Retinal pigment epithelial cell (primary cell): ENCODE data around the gene EML4.
"Not testable (repeated sequence)": the region's sequence is repeated elsewhere in the genome, so short reads cannot be mapped to it uniquely, and the experiment has no call there.

ENCODE experiments used
- DNase-seq: peaks from one replicate; pipeline ENCODE4 v3.0.0-alpha.2; 2010; ENCODE audit warnings: low read depth
- H3K4me3 ChIP-seq: 2 replicates; pipeline ENCODE4 v1.5.1; 2011; ENCODE audit warnings: mild to moderate bottlenecking, low read length, control low read depth, moderate library complexity
- CTCF ChIP-seq: conservative IDR thresholded peaks from 2 replicates; pipeline ENCODE4 v1.5.1; 2011; ENCODE audit warnings: low read depth, low read length, control low read depth, inconsistent platforms

EML4 gene

GRCh38 chr2:42170619-42171395, 1.7 kb downstream of the EML4 start:
- no peak for TF ChIP-seq CTCF
- H3K4me3 ChIP-seq, result peak overlapping the region; percentile 88
- DNase-seq, result no peak

GRCh38 chr2:42171396-42171980, 2.3 kb downstream of the EML4 start:
- no peak for DNase-seq

DNA sequence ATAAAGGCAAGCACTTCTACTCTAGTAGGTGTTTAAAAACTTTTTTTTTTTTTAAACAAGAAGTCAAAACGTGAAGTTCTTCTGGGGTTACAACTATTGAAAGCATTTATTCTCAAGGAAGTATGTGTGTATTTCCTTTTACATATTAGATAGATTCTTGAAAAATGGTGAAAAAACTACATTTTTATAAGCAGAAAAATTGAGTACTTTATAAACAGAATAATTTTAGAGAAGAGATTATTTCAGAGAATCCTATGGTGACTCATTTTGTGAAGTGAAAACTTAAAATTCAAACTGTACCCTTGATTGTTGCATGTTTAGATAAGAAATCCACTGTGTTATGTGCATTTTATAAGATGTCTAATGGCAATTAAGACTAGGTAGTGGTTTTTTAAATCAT, 2.9 kb downstream of the EML4 start:
- DNase-seq, result no peak
- peak overlapping the region; percentile 10 for H3K4me3 ChIP-seq
- no peak for TF ChIP-seq CTCF

More at GRCh38 chr2:42171396-42171980, 2.3 kb downstream of the EML4 start:
- H3K4me3 ChIP-seq, result peak overlapping the region; percentile 10
- no peak for TF ChIP-seq CTCF

DNA sequence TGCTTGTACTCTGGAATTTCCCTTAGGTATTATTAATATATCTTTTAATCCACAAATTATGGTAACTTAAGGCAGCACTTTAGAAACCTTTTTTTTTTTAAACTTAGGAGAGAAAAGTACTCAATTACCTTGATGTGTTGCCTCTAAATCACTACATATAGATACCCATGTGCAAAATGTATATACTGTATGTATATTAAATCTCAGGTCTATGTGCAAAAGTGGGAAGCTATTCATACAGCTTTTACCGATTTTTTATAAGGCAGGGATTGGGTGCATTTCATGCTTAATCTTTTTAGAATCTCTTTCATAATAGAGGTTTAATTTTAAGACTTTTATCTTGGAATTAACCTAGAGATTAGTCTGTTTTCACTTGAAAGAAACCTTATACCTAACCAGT, 3.4 kb downstream of the EML4 start:
- TF ChIP-seq CTCF, result no peak
- DNase-seq, result no peak
- no peak overlapping the region for H3K4me3 ChIP-seq

GRCh38 chr2:42173467-42173866, 4.3 kb downstream of the EML4 start:
- not testable (repeated sequence) for DNase-seq, H3K4me3 ChIP-seq

DNA sequence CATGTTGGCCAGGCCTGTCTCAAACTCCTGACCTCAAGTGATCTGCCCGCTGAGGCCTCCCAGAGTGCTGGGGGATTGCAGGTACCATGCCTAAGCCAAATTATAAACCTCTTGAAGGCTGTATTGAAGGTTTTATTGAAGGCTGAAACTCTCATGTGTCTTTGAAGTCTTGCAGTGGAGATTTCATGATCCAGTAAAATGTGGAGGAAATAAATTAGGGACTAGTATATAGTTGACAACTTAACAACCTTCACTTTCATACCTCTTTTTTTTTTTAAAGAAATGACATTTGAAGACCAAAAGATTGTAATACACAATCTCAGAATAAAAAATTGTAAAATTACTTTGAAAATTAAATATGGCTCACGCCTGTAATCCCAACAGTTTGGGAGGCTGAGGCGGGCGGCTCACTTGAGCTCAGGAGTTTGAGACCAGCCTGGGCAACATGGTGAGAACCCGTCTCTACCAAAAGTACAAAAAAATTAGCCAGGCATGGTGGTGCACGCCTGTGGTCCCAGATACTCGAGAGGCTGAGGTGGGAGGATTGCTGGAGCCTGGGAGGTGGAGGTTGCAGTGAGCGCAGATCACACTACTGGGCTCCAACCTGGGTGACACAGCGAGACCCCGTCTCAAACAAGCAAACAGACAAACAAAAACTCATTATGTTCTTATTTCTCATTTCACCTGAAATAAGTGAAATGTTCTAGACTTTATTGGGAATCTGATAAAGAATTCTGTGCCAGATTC, 8.0 kb downstream of the EML4 start:
- H3K4me3 ChIP-seq, result no peak overlapping the region
- no peak for TF ChIP-seq CTCF
- no peak for DNase-seq

DNA sequence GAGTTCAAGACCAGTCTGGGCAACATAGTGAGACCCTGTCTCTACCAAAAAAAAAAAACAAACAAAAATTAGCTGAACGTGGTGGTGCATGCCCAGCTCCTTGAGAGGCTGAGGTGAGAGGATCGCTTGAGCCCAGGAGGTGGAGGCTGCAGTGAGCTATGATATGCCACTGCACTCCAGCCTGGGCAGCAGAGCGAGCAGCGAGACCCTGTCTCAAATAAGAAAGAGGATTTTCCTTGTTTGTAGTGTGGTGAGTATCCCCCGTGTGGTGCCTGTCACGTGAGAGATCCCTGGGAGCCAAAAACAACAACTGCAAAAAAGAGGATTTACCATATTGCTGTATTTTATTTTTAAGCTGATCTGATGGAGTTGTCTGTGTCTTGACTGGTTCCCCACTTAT, 9.2 kb downstream of the EML4 start:
- TF ChIP-seq CTCF, result no peak
- no peak for DNase-seq
- no peak overlapping the region for H3K4me3 ChIP-seq
